MM.1S (cell line): ENCODE results near the gene GNAT3.

Source experiments
- EZH2 ChIP-seq: fragments of 300-600 bp; sonication (generic); optimal IDR thresholded peaks from 2 replicates; pipeline ENCODE3; 2017; ENCODE audit warnings: low read depth, mild to moderate bottlenecking, antibody characterized with exemption, low read length, mixed read lengths
- EZH2phosphoT487 ChIP-seq: fragments of 300-600 bp; sonication (generic); IDR thresholded peaks from 2 replicates; pipeline ENCODE4 v1.6.1; 2018; ENCODE audit warnings: antibody characterized with exemption, low read length
- TF ChIP-seq, protein P1 (sequence below): fragments of 300-600 bp; sonication (generic); IDR thresholded peaks from 2 replicates; pipeline ENCODE4 v1.5.1; 2016; ENCODE audit warnings: antibody characterized with exemption, low read length, mixed read lengths

DNA sequence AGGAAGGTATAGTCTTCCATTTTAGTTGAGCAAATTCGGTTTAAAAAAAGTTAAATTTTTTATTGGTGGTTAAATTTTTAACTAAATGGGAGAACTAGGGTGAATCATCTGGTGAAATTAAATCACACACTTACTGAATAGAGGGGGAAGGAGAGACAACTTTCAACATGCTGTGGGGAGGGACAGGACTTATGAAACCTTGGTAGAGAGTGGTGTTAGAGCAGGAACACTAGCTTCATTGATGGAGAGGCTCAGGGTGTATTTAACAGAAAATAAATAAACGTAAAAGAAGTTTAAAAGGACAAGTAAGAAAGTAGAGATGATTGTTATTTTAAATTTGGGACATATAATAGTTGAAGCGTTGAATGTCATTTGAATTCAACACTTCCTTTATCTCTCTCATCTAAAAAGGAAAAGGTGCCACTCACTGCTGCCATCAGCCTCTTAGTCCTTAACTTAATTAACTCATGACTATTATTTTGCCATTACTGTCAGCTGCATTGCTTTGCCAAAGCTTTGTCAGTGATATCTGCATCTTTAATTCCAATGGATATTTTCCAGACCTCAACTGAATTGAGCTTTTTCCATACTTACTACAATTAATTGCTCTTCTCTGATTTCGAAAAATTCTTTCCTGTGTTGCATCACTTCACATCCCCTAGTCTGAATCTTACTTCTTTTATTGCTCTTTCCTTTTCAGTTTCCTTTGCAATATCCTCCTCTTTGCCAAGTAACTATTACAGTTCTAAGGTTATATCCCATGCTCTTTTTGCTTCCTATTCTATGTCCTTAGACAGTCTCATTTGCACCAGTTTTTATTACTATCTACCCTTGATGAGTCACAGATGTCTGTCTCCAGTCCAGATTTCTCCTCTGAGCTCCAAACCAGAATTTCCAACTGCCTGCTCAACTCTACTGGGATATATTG, 71.7 kb downstream of the GNAT3 start:
- TF ChIP-seq, protein P1, sequence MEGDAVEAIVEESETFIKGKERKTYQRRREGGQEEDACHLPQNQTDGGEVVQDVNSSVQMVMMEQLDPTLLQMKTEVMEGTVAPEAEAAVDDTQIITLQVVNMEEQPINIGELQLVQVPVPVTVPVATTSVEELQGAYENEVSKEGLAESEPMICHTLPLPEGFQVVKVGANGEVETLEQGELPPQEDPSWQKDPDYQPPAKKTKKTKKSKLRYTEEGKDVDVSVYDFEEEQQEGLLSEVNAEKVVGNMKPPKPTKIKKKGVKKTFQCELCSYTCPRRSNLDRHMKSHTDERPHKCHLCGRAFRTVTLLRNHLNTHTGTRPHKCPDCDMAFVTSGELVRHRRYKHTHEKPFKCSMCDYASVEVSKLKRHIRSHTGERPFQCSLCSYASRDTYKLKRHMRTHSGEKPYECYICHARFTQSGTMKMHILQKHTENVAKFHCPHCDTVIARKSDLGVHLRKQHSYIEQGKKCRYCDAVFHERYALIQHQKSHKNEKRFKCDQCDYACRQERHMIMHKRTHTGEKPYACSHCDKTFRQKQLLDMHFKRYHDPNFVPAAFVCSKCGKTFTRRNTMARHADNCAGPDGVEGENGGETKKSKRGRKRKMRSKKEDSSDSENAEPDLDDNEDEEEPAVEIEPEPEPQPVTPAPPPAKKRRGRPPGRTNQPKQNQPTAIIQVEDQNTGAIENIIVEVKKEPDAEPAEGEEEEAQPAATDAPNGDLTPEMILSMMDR = no peak
- TF ChIP-seq EZH2phosphoT487 (no peak), EZH2 (no peak)
